Kidney epithelial cell (primary cell): ENCODE data around the gene DSCAML1. TPM values are rescaled to one million over a fixed set of nuclear protein-coding genes. Genes with fewer than 3 reads are reported as not detected.

Experiments
- DNase-seq: peaks from one replicate; pipeline ENCODE4 v3.0.0-alpha.2; 2010; ENCODE audit warnings: low read depth
- H3K27me3 ChIP-seq: 2 replicates; pipeline ENCODE4 v1.6.0; 2011; ENCODE audit warnings: low read length; ENCODE audit not compliant: control insufficient read depth, insufficient read depth
- H3K36me3 ChIP-seq: 2 replicates; pipeline ENCODE4 v1.5.1; 2011; ENCODE audit warnings: low read length; ENCODE audit not compliant: control insufficient read depth, insufficient read depth
- H3K4me3 ChIP-seq: 2 replicates; pipeline ENCODE4 v1.5.1; 2011; ENCODE audit warnings: low read depth, mild to moderate bottlenecking, control low read depth, low read length
- CTCF ChIP-seq: IDR thresholded peaks from 2 replicates; pipeline ENCODE4 v1.5.1; 2011; ENCODE audit warnings: mild to moderate bottlenecking, moderate library complexity, low read length, control low read depth, inconsistent platforms; ENCODE audit not compliant: insufficient read depth, poor library complexity, severe bottlenecking
- total RNA-seq: library from RNA; depleted of rRNA; stranded (reverse); fragments of >200 nt; gene quantifications from 2 replicates; pipeline ENCODE4 v1.2.3, GENCODE V29; 2015

Gene DSCAML1
- total RNA-seq, 1 donor from 2014 or later: 3.1 TPM

- no peak for TF ChIP-seq CTCF
- H3K36me3 ChIP-seq: no peaks in the 10 kb centered on the region
- DNase-seq: no peak
- H3K4me3 ChIP-seq: no peak overlapping the region
- peaks cover 13% of the 10 kb centered on the region for H3K27me3 ChIP-seq
Measured at GRCh38 chr11:117437791-117438130, 359.3 kb downstream of the DSCAML1 start.

DNA sequence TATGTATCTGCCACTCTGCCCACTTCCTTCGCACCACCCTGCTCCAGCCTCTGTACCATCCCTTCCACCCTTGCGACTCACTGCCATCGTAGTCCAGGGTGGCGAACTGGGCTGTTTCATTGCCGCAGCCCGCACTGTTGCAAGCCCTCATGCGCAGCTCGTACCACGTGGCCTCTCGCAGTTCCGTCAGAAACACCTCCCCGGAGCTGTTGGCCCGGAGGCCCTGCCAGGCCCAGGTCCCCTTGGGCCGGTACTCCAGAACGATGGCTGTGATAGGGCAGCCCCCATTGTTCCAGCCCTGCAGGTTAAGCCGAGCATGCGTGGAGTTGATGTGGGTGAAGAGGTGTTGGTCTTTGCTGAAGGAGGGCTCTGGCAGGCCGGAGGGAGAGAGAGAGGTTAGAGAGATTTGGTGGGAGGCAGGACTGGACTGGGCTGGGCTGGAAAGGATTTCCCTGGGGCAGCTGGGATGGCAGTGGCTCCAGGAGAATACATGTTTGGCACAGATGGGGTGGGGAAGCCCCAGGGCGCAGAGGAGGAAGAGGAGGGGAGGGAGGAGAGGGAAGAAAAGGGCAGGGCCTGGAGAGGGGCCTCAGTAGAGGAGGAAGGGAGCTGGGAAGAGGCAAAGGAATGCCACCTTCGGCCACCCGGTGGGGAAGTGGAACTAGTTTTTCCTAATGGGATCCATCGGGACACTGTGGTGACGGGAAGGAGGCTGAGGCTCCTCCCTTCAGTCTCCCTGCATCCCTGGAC lies 359.8 kb downstream of the DSCAML1 start:
- TF ChIP-seq CTCF: no peak
- no peak for DNase-seq
- H3K4me3 ChIP-seq: no peak overlapping the region
- peaks cover 11% of the 10 kb centered on the region for H3K27me3 ChIP-seq
- no peaks in the 10 kb centered on the region for H3K36me3 ChIP-seq

DNA sequence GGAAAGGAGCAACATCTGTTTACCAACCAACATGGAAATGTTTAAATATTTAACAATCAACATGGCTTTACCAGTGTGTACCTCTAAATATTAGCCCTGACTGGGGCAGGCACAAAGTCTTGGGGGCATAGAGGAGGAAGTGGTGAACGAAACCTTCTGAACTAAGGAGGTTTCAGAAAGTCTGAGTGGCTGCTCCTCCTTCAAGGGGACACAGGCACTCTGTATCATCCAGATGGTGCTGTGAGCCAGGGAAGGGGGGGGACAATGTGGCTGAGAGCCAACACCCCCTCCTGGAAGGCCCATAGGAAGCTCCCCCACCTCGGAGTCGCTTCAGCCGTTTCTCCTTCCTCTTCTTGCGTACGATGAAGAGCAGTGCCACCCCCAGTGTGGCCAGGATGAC lies 361.7 kb downstream of the DSCAML1 start:
- Histone ChIP-seq H3K36me3 (no peaks in the 10 kb centered on the region), H3K27me3 (peaks cover 14% of the 10 kb centered on the region), H3K4me3 (no peak overlapping the region)
- no peak for TF ChIP-seq CTCF
- DNase-seq: no peak

- no peaks in the 10 kb centered on the region for H3K36me3 ChIP-seq
- no peak for DNase-seq
- no peak overlapping the region for H3K4me3 ChIP-seq
- H3K27me3 ChIP-seq: peaks cover 14% of the 10 kb centered on the region
- TF ChIP-seq CTCF: no peak
Measured at GRCh38 chr11:117434481-117434880, 362.5 kb downstream of the DSCAML1 start.

- no peak for DNase-seq
- no peaks in the 10 kb centered on the region for H3K36me3 ChIP-seq
- peaks cover 14% of the 10 kb centered on the region for H3K27me3 ChIP-seq
- no peak overlapping the region for H3K4me3 ChIP-seq
- TF ChIP-seq CTCF: no peak
Measured at GRCh38 chr11:117433717-117434116, 363.3 kb downstream of the DSCAML1 start.

GRCh38 chr11:117431436-117431835 lies 365.6 kb downstream of the DSCAML1 start:
- no peak for DNase-seq
- no peak overlapping the region for H3K4me3 ChIP-seq
- H3K36me3 ChIP-seq: no peaks in the 10 kb centered on the region
- TF ChIP-seq CTCF: no peak
- peaks cover 15% of the 10 kb centered on the region for H3K27me3 ChIP-seq
